Breast epithelium (tissue), 4 donors: Measurements from ENCODE around the gene PLCH2. TPM values are rescaled to one million over a fixed set of nuclear protein-coding genes. Genes with fewer than 3 reads are reported as not detected.

Experiments
- DNase-seq, 2 donors: peaks; one replicate each; pipeline ENCODE4 v3.0.0-alpha.2; 2019; ENCODE audit warnings: low spot score in 2 of 2
- H3K27ac ChIP-seq, 2 donors: fragments of 200-600 bp; sonication (generic) in 1 of 2; one replicate each; pipeline ENCODE4 v1.5.1; 2016 to 2019; ENCODE audit warnings: mild to moderate bottlenecking in 1 of 2
- H3K27me3 ChIP-seq, 2 donors: fragments of 200-600 bp; sonication (generic) in 1 of 2; one replicate each; pipeline versions ENCODE4 v1.5.1 to v1.6.0; 2017 to 2019; ENCODE audit warnings: control low read depth in 1 of 2, mild to moderate bottlenecking in 1 of 2
- H3K36me3 ChIP-seq: fragments of 200-600 bp; one replicate; pipeline ENCODE4 v1.5.1; 2019
- H3K4me1 ChIP-seq, 2 donors: fragments of 200-600 bp; sonication (generic); one replicate each; pipeline ENCODE4 v1.5.1; 2016 to 2019; ENCODE audit warnings: control low read depth in 1 of 2
- H3K4me3 ChIP-seq, 3 donors: fragments of 200-600 bp; sonication (generic); 1 replicate in 2 of 3; 2 replicates in 1 of 3; pipeline ENCODE4 v1.5.1; 2016 to 2019; ENCODE audit warnings: mild to moderate bottlenecking in 3 of 3, moderate library complexity in 2 of 3
- H3K9me3 ChIP-seq, 2 donors: fragments of 200-600 bp; sonication (generic) in 1 of 2; one replicate each; pipeline ENCODE4 v1.5.1; 2016 to 2019; ENCODE audit warnings: control low read depth in 1 of 2
- CTCF ChIP-seq, 3 donors: fragments of 450-650 bp; IDR thresholded peaks; one replicate each; pipeline ENCODE4 v1.5.1; 2016 to 2017; ENCODE audit warnings: antibody characterized with exemption in 3 of 3, mild to moderate bottlenecking in 3 of 3, moderate library complexity in 3 of 3
- POLR2A ChIP-seq: fragments of 450-650 bp; IDR thresholded peaks from one replicate; pipeline ENCODE4 v1.6.1; 2016; ENCODE audit warnings: antibody characterized with exemption, mild to moderate bottlenecking, moderate library complexity
- POLR2AphosphoS5 ChIP-seq, 3 donors: sonication (generic); formaldehyde crosslinking; IDR thresholded peaks; one replicate each; pipeline ENCODE4 v1.6.1; 2017; ENCODE audit warnings: antibody characterized with exemption in 3 of 3
- intact Hi-C: fragments of 100-400 bp; cut with DNase I; formaldehyde crosslinking; loops from one replicate; pipeline ENCODE4 v1.15.1; 2023; ENCODE audit warnings: low total_unique reads
- total RNA-seq, 3 donors: library from RNA; depleted of rRNA; stranded (reverse); fragments of >200 nt; gene quantifications; one replicate each; pipeline ENCODE4 v1.1.0, GENCODE V29; 2016

PLCH2 gene
- total RNA-seq, 3 donors from 2014 or later: 0.16 to 12.0 (median 10.2) TPM

DNA sequence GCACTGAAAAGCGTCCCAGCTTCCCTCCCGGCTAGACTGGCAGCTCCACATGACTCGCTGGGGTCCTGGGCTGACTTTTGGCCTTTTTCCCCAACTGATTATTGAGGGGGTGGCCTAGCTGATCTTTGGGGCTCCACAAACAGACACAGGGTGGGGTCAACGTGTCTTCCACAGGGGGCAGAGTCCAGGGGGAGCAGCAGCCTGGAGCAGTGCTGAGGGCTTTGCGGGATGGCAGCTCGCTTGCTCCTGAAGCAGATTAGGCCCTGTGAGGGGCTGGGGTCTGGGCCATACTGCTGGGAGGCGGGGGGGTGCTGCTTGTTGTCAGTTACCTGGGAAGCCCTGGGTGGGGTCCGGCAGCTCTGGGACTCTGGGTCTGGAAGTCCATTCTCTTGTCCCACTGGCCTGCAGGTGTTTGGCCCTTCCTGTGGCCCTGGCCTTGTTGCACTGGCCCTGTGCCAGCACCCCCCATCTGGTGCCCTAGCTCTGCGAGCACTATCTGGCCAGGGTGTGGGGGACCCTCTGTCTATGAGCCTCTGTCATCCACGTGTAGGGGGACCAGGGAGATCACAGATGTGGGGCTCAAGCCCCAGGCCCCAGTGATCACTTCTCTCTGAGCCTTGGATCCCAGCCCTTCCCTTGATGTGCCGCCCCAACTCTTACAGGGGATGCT lies 66.3 kb downstream of the PLCH2 start:
- no peak for DNase-seq
- Histone ChIP-seq H3K4me1 (peaks cover 18 to 27% of the 10 kb centered on the region in 2 donors), H3K9me3 (no peaks in the 10 kb centered on the region), H3K27me3 (peaks cover 5 to 25% of the 10 kb centered on the region in 2 donors), H3K36me3 (no peaks in the 10 kb centered on the region), H3K4me3 (no peak overlapping the region), H3K27ac (no peak overlapping the region)
- intact Hi-C loops: no loop called here
- TF ChIP-seq POLR2A (no peak), POLR2AphosphoS5 (IDR thresholded peaks at IDR 0.05) (no peak), CTCF (IDR thresholded peaks at IDR 0.05) (no peak)

DNA sequence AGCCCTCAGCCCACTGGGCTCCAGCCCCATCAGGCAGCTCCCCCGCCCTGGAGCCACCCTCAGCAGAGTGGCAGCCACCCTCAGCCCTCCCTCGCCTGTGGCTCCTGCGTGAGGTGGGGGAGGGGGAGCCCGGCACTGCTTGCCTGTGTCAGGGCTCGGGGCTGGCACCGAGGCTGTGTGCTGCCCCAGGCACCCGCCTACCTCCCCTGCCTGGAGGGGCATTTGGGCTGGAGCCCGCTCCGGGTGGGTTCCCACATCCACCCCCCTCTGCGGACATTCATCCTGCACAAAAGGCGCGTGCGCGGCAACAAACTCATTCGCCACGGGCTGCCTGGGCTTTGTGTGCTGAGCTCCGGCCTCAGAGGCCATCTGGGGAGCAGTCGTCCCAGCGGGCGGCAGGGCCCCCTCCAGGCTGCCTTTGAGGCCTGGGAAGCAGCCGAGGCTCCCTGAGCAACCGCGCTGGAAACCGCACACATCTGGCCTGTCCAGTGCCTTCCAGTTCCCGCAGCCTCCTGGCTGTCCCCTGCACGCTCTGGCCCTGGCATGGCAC lies 67.5 kb downstream of the PLCH2 start:
- H3K9me3 ChIP-seq: no peaks in the 10 kb centered on the region
- H3K27me3 ChIP-seq: peaks cover 5 to 15% of the 10 kb centered on the region in 2 donors
- peaks cover 27% of the 10 kb centered on the region in 2 donors for H3K4me1 ChIP-seq
- peak overlapping the region in 1 of 3 donors; percentile 46 for H3K4me3 ChIP-seq
- TF ChIP-seq POLR2AphosphoS5 (IDR thresholded peaks at IDR 0.05): no peak
- TF ChIP-seq CTCF (IDR thresholded peaks at IDR 0.05): no peak
- no peak for TF ChIP-seq POLR2A
- no peaks in the 10 kb centered on the region for H3K36me3 ChIP-seq
- no peak overlapping the region for H3K27ac ChIP-seq
- DNase-seq: no peak
- intact Hi-C loops: no loop called here

GRCh38 chr1:2544093-2544874 lies 68.2 kb downstream of the PLCH2 start:
- peaks cover 32% of the 10 kb centered on the region in 2 donors for H3K4me1 ChIP-seq
- TF ChIP-seq CTCF (IDR thresholded peaks at IDR 0.05) (no peak), POLR2AphosphoS5 (IDR thresholded peaks at IDR 0.05) (no peak), POLR2A (no peak)
- no peaks in the 10 kb centered on the region for H3K9me3 ChIP-seq
- intact Hi-C loops: no loop called here
- no peaks in the 10 kb centered on the region for H3K36me3 ChIP-seq
- H3K27ac ChIP-seq: peak overlapping the region; percentile 98 to 100
- DNase-seq: no peak
- H3K27me3 ChIP-seq: peaks cover 5 to 11% of the 10 kb centered on the region in 2 donors
- peak overlapping the region in 1 of 3 donors; percentile 46 for H3K4me3 ChIP-seq

- Histone ChIP-seq H3K4me1 (peaks cover 32 to 33% of the 10 kb centered on the region in 2 donors), H3K27ac (peak overlapping the region; percentile 98 to 100), H3K9me3 (no peaks in the 10 kb centered on the region), H3K36me3 (no peaks in the 10 kb centered on the region), H3K4me3 (no peak overlapping the region), H3K27me3 (peaks cover 5 to 11% of the 10 kb centered on the region in 2 donors)
- no peak for DNase-seq
- intact Hi-C loops: no loop called here
- no peak for TF ChIP-seq POLR2AphosphoS5 (IDR thresholded peaks at IDR 0.05)
- TF ChIP-seq CTCF (IDR thresholded peaks at IDR 0.05): no peak
- TF ChIP-seq POLR2A: no peak
Observed at GRCh38 chr1:2544875-2545640, 69.0 kb downstream of the PLCH2 start.
